ENCODE results near the gene KCTD7.
"Not testable (repeated sequence)": the region's sequence is repeated elsewhere in the genome, so short reads cannot be mapped to it uniquely, and the experiment has no call there.

The KCTD7 gene

DNA sequence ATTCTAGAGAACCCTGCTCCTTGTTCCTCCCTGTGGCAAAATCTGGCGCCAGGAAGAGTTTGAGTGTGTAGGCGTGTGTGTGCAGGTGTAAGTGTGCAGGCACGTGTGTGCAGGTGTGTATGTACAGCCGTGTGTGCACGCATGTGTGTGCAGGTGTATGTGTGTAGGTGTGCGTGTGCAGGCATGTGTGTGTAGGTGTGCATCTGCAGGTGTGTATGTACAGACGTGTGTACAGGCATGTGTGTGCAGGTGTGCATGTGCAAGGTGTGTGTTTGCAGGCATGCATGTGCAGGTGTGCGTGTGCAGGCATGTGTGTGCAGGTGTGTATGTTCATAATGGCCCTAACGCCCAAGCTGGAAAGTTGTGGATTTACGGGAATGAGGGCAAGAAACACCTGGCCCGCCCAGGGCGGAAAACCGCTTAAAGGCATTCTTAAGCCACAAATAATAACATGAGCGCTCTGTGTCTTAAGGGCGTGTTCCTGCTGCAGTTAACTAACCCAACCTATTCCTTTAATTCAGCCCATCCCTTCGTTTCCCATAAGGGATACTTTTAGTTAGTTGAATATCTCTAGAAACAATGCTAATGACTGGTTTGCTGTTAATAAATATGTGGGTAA lies 34.1 kb downstream of the KCTD7 start:
- H3K4me1 Mint-ChIP-seq: peaks cover 4% of the 10 kb centered on the region
- H3K9me3 Mint-ChIP-seq: no peaks in the 10 kb centered on the region
- H3K4me3 Mint-ChIP-seq: no peak overlapping the region
- no peaks in the 10 kb centered on the region for H3K27me3 Mint-ChIP-seq
- H3K27ac Mint-ChIP-seq: no peak overlapping the region
- peaks cover 3% of the 10 kb centered on the region for H3K36me3 Mint-ChIP-seq

DNA sequence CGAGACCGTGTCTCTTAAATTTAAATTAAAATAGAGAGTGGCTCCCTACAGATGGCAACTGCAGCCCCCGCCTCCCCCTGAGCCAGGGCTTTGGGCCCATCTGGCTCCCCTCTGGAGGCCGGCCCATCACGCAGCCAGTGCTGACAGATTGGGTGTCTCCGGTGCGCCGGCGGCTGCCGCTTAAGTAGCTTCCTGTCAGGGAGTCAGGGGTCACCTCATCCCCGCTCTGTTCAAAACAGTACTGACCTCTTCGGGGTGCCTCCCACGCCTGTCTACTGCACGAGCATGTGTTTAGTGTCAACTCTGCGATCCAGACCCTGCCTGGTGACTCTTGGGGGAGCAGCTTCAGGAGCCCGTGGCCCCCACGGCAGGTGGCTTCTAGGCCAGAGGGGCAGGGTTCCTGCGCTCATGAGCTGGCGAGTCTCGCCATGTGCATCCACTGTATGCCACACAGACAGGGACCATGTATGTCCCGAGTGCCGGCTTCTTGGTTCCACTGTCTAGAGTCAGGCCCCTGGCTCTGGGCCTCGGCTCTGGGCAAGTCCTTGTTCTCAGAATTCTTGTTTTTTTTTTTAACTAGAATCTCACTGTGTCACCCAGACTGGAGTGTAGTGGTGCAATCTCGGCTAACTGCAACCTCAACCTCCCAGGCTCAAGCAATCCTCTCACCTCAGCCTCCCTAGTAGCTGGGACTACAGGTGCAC lies 36.1 kb downstream of the KCTD7 start:
- Mint-ChIP-seq H3K36me3 (peaks cover 3% of the 10 kb centered on the region), H3K4me3 (no peak overlapping the region), H3K4me1 (peaks cover 4% of the 10 kb centered on the region), H3K27ac (no peak overlapping the region), H3K27me3 (no peaks in the 10 kb centered on the region), H3K9me3 (no peaks in the 10 kb centered on the region)

DNA sequence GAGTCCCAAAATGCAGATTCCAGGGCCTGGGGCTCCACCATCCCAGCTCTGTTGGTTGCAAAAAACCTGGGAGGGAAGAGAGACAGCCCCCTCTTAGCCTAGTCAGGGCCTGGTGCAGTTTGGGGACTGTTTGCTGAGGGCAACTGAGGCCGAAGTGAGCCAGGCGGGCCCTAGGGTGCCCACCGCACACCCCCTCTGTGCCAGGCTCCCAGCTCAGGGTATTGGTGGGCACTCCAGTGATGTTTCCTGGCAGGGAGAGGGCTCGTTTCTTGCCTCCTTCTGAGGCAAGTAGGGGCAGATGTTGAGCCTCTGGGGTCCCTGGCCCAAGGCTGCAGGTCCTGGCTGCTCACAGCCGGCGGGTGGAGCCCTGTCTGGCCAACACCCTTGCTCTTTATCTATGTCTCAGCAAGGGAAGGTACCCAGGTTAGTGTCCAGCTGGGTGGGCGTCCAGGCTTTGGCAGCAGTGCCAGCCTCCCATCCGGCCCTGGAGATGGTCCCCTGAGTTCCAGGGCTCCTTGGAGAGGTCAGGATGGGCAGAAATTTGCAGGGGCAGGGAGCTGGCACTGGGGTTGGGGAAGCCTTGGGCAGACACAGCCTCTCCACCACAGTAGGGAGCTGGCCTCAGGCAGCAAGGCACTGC lies 37.8 kb downstream of the KCTD7 start:
- H3K9me3 Mint-ChIP-seq: no peaks in the 10 kb centered on the region
- peaks cover 1% of the 10 kb centered on the region for H3K36me3 Mint-ChIP-seq
- no peak overlapping the region for H3K27ac Mint-ChIP-seq
- no peaks in the 10 kb centered on the region for H3K27me3 Mint-ChIP-seq
- no peaks in the 10 kb centered on the region for H3K4me1 Mint-ChIP-seq
- no peak overlapping the region for H3K4me3 Mint-ChIP-seq

DNA sequence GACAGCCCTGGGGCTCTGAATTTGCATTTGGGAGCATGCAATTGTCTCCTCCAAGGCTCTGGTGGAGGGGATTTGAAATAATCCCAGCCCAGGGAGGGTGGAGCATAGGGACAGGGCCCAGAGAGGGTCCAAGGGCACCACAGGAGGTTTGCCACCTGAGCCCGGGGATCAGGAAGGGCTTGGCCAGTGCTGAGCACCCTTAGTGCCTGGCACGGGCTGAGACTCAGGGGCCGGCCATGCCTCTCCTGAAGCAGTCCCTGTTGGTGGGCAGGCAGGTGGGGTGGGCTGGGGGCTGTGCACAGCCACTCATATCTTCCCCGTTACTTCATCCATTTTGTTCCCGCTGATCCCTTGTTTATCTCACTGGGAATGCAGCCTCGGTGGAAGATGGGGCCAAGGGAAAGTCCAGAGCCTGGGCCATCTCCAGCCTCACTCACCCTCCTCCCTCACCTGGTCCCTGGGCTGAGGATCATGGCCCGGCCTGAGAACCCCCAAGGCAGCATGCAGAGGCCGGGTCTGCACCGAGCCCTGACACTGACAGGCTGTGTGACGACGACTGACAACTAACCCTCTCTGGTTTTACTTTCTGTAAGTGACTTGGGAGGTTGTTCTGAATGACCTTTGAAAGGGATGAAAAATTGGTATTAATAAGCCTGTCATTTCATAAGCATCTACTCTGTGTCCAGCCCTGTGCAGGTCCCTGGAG lies 38.5 kb downstream of the KCTD7 start:
- H3K27me3 Mint-ChIP-seq: no peaks in the 10 kb centered on the region
- H3K36me3 Mint-ChIP-seq: peaks cover 1% of the 10 kb centered on the region
- H3K9me3 Mint-ChIP-seq: no peaks in the 10 kb centered on the region
- peak overlapping the region; percentile 12 for H3K27ac Mint-ChIP-seq
- H3K4me1 Mint-ChIP-seq: no peaks in the 10 kb centered on the region
- no peak overlapping the region for H3K4me3 Mint-ChIP-seq

DNA sequence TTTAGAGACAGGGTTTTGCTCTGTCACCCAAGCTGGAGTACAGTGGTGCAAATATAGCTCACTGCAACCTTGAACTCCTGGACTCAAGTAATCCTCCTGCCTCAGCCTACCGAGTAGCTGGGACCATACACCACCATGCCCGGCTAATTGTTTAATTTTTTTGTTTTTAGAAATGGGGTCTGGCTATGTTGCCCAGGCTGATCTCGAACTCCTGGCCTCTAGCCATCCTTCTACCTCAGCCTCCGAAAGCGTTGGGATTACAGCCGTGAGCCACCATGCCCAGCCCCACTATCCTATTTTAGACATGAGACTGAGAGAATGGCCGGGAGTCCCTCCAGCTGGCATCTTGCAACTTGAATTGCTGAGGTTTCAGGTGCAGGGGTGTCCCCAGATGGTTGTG lies 39.4 kb downstream of the KCTD7 start:
- H3K27ac Mint-ChIP-seq: no peak overlapping the region
- no peaks in the 10 kb centered on the region for H3K27me3 Mint-ChIP-seq
- H3K4me3 Mint-ChIP-seq: no peak overlapping the region
- peaks cover under 1% of the 10 kb centered on the region for H3K4me1 Mint-ChIP-seq
- H3K36me3 Mint-ChIP-seq: peaks cover 1% of the 10 kb centered on the region
- no peaks in the 10 kb centered on the region for H3K9me3 Mint-ChIP-seq

DNA sequence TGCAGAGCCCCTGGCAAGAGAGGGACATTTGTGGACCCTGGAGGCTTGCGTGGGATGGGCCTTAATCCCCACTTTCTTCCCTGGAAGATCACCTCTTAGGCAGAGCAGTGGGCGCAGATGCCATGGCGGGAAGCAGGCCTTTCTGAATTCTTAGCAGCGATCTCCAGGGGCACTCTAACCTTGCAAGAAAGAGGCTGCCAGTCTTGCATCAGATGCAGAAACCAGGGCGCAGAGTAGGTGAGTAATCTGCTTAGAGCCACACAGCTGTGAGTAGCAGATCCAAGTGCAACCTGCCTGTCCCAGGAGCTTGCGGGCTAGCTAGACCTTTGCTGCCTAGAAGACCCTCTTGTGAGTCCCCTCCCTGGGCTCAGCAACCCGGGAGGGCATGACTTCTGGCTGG lies 40.0 kb downstream of the KCTD7 start:
- Mint-ChIP-seq H3K9me3 (no peaks in the 10 kb centered on the region), H3K36me3 (peaks cover 1% of the 10 kb centered on the region), H3K4me3 (no peak overlapping the region), H3K27ac (no peak overlapping the region), H3K4me1 (peaks cover 3% of the 10 kb centered on the region), H3K27me3 (no peaks in the 10 kb centered on the region)

DNA sequence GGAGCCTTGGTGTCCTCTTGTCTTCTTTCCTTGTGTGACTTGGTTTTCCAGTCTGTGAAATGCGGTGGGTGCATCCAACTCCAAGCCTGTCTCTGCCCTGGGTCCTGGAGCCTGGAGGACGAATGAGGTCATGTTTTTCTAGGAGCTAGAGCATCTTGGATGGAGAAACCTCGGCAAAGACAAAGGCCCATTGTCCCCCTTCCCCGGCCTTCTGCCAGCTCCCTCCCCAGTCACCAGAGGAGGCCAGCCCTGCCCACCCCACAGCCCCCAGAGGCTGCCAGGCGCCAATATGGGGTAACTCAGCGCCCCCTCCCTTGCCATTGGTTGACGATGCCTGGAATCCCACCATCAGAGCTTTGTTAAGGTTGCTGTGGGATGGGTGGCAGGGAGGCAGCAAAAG lies 40.4 kb downstream of the KCTD7 start:
- H3K27ac Mint-ChIP-seq: no peak overlapping the region
- no peak overlapping the region for H3K4me3 Mint-ChIP-seq
- H3K36me3 Mint-ChIP-seq: peaks cover 1% of the 10 kb centered on the region
- H3K4me1 Mint-ChIP-seq: peaks cover 6% of the 10 kb centered on the region
- no peaks in the 10 kb centered on the region for H3K9me3 Mint-ChIP-seq
- H3K27me3 Mint-ChIP-seq: no peaks in the 10 kb centered on the region

DNA sequence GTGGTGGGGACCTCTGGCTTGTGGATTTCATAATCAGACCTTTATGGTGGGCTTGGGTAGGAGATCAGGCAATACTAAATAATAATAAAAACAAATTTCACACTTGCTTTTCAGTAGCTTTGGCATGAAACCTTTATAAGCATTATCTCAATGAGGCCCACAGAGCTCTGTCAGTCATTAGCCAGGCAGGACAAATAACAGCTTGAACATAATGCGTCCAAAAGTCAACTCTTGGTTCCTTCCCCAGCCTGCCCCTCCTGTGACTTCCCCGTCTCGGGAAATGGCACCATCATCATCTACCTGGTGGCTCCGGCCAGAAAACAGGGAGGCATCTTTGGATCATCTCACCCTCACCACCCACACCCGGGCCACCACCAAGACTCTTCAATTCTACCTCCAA lies 40.8 kb downstream of the KCTD7 start:
- Mint-ChIP-seq H3K9me3 (no peaks in the 10 kb centered on the region), H3K27ac (no peak overlapping the region), H3K27me3 (no peaks in the 10 kb centered on the region), H3K4me1 (peaks cover 6% of the 10 kb centered on the region), H3K4me3 (no peak overlapping the region), H3K36me3 (peaks cover 1% of the 10 kb centered on the region)

DNA sequence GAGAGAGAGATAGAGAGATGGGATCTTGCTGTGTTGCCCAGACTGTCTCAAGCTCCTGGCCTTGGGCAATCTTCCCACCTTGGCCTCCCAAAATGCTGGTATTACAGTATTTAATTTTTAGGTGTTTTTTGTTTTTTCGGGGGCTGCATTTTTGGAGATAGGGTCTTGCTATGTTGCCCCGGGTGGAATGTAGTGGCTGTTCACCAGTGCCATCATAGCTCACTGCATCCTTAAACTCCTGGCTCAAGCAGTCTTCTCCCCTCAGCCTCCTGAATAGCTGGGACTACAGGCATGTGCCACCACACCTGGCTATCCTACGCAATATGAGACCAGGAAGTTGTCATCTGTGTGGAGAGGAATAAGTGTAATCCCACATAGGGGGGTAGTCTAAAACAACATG lies 42.4 kb downstream of the KCTD7 start:
- Mint-ChIP-seq H3K36me3 (no peaks in the 10 kb centered on the region), H3K27ac (no peak overlapping the region)

DNA sequence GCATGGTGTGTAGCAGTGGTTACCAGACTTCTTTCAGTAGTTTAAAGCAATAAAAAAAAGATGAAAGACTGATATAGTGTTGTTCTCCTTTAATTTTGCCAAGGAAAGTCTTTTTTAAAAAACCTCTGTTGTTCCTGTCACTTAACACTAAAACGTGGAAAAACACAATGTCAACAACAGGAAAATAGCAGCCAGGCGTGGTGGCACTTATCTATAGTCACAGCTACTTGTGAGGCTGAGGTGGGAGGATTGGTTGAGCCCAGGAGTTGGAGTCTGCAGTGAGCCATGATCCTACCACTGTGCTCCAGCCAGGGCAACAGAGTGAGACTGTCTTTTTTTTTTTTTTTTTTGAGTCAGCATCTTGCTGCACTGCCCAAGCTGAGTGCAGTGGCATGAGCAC lies 42.8 kb downstream of the KCTD7 start:
- H3K4me3 Mint-ChIP-seq, H3K27me3 Mint-ChIP-seq, H3K9me3 Mint-ChIP-seq, H3K36me3 Mint-ChIP-seq, H3K4me1 Mint-ChIP-seq, H3K27ac Mint-ChIP-seq: not testable (repeated sequence)

More for the DNA sequence above, 42.4 kb downstream of the KCTD7 start:
- Mint-ChIP-seq H3K9me3 (no peaks in the 10 kb centered on the region), H3K4me3 (no peak overlapping the region), H3K4me1 (peaks cover 6% of the 10 kb centered on the region), H3K27me3 (no peaks in the 10 kb centered on the region)

DNA sequence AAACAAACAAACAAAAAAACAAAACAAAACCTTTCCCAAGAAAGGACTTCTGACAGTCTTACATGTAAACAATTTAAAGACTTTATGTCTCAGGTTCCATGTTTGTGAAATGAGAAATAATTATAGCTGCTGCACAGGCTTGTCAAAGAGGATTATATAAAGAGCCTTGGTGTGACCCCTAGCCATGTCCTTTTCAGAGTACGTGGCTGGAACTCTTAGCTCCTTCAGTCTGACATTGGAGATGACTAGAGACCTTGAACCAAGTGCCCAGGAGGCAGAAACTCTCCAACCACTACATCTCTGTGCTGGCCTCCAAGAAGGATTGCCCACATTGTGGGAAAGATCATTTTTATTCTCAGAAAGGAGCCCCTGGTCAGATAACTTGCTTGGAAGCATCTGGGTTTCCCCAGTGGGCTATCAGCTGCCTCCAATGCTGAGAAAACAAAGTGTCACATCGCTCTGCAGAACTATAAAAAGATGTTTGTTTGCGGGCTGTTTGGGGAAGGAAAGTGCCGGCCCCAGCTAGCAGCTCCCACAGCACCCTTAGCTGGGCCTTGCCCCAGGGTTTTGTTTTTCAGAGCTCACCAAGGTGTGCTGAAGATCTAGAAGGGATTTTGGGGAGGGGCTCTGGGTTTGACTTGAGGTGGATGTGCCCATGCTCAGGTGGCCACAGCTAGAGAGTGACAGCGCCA lies 43.9 kb downstream of the KCTD7 start:
- not testable (repeated sequence) for H3K4me1 Mint-ChIP-seq, H3K4me3 Mint-ChIP-seq, H3K9me3 Mint-ChIP-seq, H3K27me3 Mint-ChIP-seq, H3K27ac Mint-ChIP-seq, H3K36me3 Mint-ChIP-seq

DNA sequence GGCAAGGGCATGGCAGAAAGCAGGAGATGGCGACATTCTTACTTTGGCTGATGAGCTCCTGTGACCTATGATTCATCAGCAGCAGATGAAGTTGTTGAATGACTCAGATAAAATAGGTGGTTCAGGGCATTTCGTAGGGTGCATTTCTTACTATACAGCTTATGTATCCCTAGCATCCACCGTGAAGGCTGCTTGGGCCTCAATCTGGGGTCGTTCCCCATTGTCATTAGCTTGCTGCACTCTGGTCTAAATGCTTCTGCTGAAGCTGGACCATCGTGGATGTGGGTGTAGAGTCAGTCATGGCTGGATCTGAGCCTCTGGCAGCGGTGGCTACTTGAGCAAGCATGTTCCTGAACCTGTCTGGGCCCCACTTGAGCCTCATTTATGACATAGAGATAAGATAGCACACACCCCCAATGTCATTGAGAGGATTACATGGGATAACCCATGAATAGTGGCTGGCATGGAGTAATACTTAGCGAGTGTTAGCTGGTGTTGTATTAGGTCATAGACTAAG lies 44.5 kb downstream of the KCTD7 start:
- not testable (repeated sequence) for H3K4me3 Mint-ChIP-seq, H3K27ac Mint-ChIP-seq, H3K36me3 Mint-ChIP-seq, H3K4me1 Mint-ChIP-seq, H3K9me3 Mint-ChIP-seq, H3K27me3 Mint-ChIP-seq

DNA sequence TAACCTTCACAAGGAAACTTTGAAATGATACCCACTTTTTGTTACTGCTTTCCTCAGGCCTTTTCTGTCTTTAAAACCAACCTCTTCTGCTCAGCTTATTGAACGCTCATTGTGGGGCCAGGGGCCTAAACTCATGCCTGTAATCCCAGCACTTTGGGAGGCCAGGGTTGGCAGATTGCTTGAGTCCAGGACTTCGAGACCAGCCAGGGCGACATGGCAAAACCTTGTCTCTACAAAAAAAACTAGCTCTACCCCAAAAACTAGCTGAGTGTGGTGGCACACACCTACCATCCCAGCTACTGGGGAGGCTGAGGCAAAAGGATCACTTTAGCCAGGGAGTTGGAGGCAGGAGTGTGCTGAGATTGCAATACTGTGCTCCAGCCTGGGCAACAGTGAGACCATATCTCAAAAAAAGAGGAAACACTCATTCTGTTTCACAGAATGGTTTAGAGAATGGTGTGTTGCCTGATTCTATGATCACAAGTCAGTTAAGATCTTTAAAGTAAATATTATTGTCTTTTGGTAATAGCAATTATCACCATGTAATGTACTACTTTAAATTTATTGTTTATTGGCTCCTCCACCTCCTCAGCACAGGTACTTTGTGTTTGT lies 51.1 kb downstream of the KCTD7 start:
- Mint-ChIP-seq H3K27ac (peak overlapping the region; percentile 80), H3K4me1 (peaks cover 42% of the 10 kb centered on the region), H3K27me3 (no peaks in the 10 kb centered on the region), H3K9me3 (no peaks in the 10 kb centered on the region), H3K4me3 (no peak overlapping the region), H3K36me3 (peaks cover 2% of the 10 kb centered on the region)

DNA sequence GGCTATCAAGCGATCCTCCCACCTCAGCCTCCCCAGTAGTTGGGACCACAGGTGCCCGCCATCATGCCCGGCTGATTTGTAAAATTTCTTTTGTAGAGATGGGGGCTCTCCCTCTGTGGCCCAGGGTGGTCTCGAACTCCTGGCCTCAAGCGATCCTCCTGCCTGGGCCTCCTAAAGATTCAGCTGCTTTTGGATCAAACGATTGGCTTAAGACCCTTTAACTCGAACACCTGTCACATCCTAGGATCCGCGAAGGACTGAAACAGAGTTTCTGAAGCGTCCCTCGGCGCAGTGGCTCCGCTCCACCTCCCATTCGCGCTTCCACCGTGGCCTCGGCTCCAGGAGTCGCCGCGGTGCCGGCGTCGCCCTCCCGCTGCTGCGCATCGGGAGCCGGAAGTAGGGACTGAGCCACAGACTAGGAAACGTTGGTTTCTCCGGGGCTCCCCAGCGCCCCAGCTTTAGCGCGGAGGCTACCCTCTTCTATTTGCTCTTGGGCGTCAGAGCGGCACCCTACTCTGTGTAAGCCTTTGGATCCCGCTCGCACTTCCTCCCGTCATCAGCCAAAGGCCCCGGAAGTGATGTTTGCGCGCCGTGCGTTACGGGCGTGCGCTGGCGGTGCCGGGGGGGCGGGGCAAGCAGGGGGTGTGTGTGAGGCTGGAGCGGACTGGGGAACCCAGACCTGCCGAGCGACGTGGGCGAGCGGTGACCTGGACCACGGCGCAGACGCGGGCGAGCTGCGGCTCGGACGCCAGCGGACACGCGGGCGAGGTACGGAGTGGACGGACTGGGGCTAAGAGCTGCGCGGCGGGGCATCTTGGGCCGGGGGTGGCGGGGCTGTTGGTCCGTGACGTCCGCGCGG lies 53.0 kb downstream of the KCTD7 start:
- Mint-ChIP-seq H3K4me1 (peaks cover 47% of the 10 kb centered on the region), H3K4me3 (peak overlapping the region; percentile 92), H3K27me3 (no peaks in the 10 kb centered on the region), H3K36me3 (peaks cover 2% of the 10 kb centered on the region), H3K27ac (peak overlapping the region; percentile 87), H3K9me3 (no peaks in the 10 kb centered on the region)

Measured in activated naive CD4-positive, alpha-beta T cell treated with anti-CD3 and anti-CD28 coated beads, Interleukin-2, amount 50 U/mL, for 24 hours (primary cell).